ENCODE measurements around the gene GFAP. TPM values are rescaled to one million over a fixed set of nuclear protein-coding genes. Genes with fewer than 3 reads are reported as not detected.

The GFAP gene
- total RNA-seq, 2 experiments from 2014 or later = not detected

DNA sequence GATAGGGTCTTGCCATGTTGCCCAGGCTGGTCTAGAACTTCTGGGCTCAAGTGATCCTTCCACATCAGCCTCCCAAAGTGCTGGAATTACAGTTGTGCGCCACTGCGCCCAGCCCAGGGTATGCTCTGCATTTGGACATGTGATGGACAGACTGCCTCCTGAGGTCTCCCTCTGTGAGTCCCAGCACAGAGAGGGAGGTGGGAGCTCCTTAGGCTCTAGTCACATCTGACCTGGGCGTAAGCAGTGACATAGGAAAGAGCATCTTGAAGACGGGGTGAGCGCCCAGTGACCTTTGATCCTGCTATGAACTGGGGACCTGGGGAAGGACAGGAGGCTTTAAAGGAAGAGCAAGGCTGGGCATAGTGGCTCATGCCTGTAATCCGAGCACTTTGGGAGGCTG, 2.2 kb upstream of the GFAP start:
- Histone ChIP-seq H3K4me1 (ENCODE audit: insufficient read depth, low read length) (peaks cover 3% of the 10 kb centered on the region), H3K27ac (ENCODE audit: low read depth in 1 of 2, low read length in 2 of 2) (no peak overlapping the region), H3K27me3 (ENCODE audit: control insufficient read depth in 1 of 2, insufficient read depth in 2 of 2, low read length in 2 of 2) (peaks cover 5 to 19% of the 10 kb centered on the region in 2 experiments), H3K9me3 (ENCODE audit: control insufficient read depth in 1 of 2, insufficient read depth in 1 of 2, low read length in 2 of 2) (no peaks in the 10 kb centered on the region), H3K36me3 (ENCODE audit: insufficient read depth, low read length) (no peaks in the 10 kb centered on the region), H3K4me3 (ENCODE audit: low read length) (no peak overlapping the region)
- ATAC-seq (ENCODE audit: poor library complexity) (no peak), DNase-seq (no peak)
- Mint-ChIP-seq H3K36me3 (ENCODE audit: low read depth) (no peaks in the 10 kb centered on the region), H3K9me3 (no peaks in the 10 kb centered on the region), H3K27ac (no peak overlapping the region), H3K4me3 (no peak overlapping the region), H3K4me1 (ENCODE audit: low read depth) (no peaks in the 10 kb centered on the region), H3K27me3 (peaks cover 36% of the 10 kb centered on the region)
- intact Hi-C loops (cut with DNase I, micrococcal nuclease) = loop anchor here in 1 of 2 experiments (10.0 kb wide), 1 partner anchor 277 kb away; no protein-coding TSS in a partner anchor
- POLR2A ChIA-PET = no interaction called here
- CTCF ChIA-PET = interaction anchor here (0.7 to 1.5 kb wide), 2 partner anchors 18 to 182 kb away, joined by 3 to 6 read pairs; no protein-coding TSS in a partner anchor
- TF ChIP-seq, protein P1, sequence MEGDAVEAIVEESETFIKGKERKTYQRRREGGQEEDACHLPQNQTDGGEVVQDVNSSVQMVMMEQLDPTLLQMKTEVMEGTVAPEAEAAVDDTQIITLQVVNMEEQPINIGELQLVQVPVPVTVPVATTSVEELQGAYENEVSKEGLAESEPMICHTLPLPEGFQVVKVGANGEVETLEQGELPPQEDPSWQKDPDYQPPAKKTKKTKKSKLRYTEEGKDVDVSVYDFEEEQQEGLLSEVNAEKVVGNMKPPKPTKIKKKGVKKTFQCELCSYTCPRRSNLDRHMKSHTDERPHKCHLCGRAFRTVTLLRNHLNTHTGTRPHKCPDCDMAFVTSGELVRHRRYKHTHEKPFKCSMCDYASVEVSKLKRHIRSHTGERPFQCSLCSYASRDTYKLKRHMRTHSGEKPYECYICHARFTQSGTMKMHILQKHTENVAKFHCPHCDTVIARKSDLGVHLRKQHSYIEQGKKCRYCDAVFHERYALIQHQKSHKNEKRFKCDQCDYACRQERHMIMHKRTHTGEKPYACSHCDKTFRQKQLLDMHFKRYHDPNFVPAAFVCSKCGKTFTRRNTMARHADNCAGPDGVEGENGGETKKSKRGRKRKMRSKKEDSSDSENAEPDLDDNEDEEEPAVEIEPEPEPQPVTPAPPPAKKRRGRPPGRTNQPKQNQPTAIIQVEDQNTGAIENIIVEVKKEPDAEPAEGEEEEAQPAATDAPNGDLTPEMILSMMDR (IDR thresholded peaks at IDR 0.05) = no peak

DNA sequence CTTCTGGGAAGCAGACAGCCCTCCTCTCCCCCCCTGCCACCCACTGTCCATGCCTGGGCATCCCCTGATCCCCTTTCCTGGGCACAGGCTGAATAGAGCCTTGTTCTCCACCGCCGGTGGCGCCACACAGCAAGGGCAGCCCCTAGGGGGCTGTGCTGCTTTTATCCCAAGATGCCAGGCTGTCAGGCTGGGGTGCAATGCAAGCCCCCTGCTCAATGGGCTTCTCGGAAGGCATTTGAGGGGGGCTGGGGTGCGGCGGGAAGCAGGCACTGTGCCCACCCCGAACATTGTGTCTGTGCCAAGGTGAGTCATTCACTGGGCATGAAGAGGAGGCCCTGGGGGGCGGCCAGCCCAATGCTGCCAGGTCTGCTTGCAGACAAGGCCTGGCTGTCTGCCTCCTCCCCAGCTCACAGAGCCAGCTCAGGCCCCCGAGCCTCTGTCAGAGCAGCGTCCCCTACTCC, 1.5 kb upstream of the GFAP start:
- DNase-seq (no peak), ATAC-seq (ENCODE audit: poor library complexity) (no peak)
- no peaks in the 10 kb centered on the region for H3K9me3 Mint-ChIP-seq
- no peaks in the 10 kb centered on the region for H3K9me3 ChIP-seq (ENCODE audit: control insufficient read depth in 1 of 2, insufficient read depth in 1 of 2, low read length in 2 of 2)
- POLR2A ChIA-PET = no interaction called here
- no peaks in the 10 kb centered on the region for H3K36me3 Mint-ChIP-seq (ENCODE audit: low read depth)
- no peaks in the 10 kb centered on the region for H3K4me1 Mint-ChIP-seq (ENCODE audit: low read depth)
- H3K27ac Mint-ChIP-seq = no peak overlapping the region
- CTCF ChIA-PET = interaction anchor here (0.7 kb wide), 1 partner anchor 18 kb away, joined by 3 read pairs; no protein-coding TSS in a partner anchor
- no peak overlapping the region for H3K27ac ChIP-seq (ENCODE audit: low read depth in 1 of 2, low read length in 2 of 2)
- no peak overlapping the region for H3K4me3 ChIP-seq (ENCODE audit: low read length)
- H3K4me1 ChIP-seq (ENCODE audit: insufficient read depth, low read length) = peaks cover 3% of the 10 kb centered on the region
- H3K36me3 ChIP-seq (ENCODE audit: insufficient read depth, low read length) = no peaks in the 10 kb centered on the region
- TF ChIP-seq, protein P1 (IDR thresholded peaks at IDR 0.05) = no peak
- peaks cover 39% of the 10 kb centered on the region for H3K27me3 Mint-ChIP-seq
- intact Hi-C loops (cut with DNase I, micrococcal nuclease) = loop anchor here in 1 of 2 experiments (10.0 kb wide), 1 partner anchor 278 kb away; no protein-coding TSS in a partner anchor
- H3K4me3 Mint-ChIP-seq = no peak overlapping the region
- peaks cover 10 to 18% of the 10 kb centered on the region in 2 experiments for H3K27me3 ChIP-seq (ENCODE audit: control insufficient read depth in 1 of 2, insufficient read depth in 2 of 2, low read length in 2 of 2)

DNA sequence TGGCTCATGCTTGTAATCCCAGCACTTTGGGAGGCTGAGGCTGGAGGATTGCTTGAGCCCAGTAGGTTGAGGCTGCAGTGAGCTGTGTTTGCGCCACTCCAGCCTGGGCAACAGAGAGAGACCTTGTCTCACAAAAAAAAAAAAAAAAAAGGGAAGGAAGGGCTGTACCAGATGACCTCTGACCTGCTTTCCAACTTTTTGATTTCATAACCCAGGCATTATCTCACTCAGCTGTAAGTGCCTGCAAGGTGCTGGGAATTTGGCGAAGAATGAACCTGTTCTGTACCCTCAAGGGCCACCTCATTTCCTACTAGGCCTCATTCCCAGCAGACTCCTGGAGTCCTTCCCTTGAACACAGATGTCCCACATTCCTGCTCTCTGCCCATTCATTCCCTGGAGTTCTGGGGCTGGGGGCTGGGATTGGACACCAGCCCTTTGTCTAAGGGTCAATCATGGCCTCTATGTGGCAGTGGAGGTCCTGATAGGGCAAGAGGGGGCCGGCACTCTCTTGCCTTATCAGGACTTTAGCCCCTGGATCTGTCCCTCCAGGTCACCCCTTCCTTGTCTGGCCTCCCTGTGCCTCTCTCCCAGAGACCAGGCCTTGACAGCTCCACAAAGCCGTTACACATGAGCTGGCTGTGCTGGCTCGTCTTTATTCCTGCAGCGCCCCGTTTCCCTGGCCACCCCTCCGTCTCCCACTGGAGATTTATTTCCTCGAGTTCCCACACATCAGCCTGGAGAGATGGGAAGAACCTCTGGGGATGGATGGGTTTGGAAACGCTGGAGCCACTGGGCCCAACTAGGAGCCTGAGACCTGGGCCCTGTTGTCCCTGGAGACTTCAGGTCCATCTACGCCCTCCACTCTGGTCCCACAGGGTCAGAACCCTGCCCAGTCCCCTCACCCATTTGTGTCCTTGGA, 821 bp upstream of the GFAP start:
- DNase-seq (peak in 1 of 14 experiments; percentile 8), ATAC-seq (ENCODE audit: poor library complexity) (no peak)
- Mint-ChIP-seq H3K4me3 (no peak overlapping the region), H3K9me3 (no peaks in the 10 kb centered on the region), H3K4me1 (ENCODE audit: low read depth) (no peaks in the 10 kb centered on the region), H3K27me3 (peaks cover 39% of the 10 kb centered on the region), H3K36me3 (ENCODE audit: low read depth) (no peaks in the 10 kb centered on the region), H3K27ac (no peak overlapping the region)
- TF ChIP-seq, protein P1 (IDR thresholded peaks at IDR 0.05) = no peak
- Histone ChIP-seq H3K4me1 (ENCODE audit: insufficient read depth, low read length) (peaks cover 9% of the 10 kb centered on the region), H3K27ac (ENCODE audit: low read depth in 1 of 2, low read length in 2 of 2) (no peak overlapping the region), H3K9me3 (ENCODE audit: control insufficient read depth in 1 of 2, insufficient read depth in 1 of 2, low read length in 2 of 2) (no peaks in the 10 kb centered on the region), H3K4me3 (ENCODE audit: low read length) (no peak overlapping the region), H3K27me3 (ENCODE audit: control insufficient read depth in 1 of 2, insufficient read depth in 2 of 2, low read length in 2 of 2) (peaks cover 14 to 20% of the 10 kb centered on the region in 2 experiments), H3K36me3 (ENCODE audit: insufficient read depth, low read length) (no peaks in the 10 kb centered on the region)
- ChIA-PET POLR2A (no interaction called here), CTCF (no interaction called here)
- intact Hi-C loops (cut with DNase I, micrococcal nuclease) = loop anchor here in 1 of 2 experiments (10.0 kb wide), 1 partner anchor 279 kb away; no protein-coding TSS in a partner anchor

Measured in CD4-positive, alpha-beta T cell (primary cell).